ENCODE measurements around the gene CUX1. TPM values are rescaled to one million over a fixed set of nuclear protein-coding genes. Genes with fewer than 3 reads are reported as not detected.

The CUX1 gene
- total RNA-seq, 2 experiments from 2014 or later = 21.1 to 22.4 TPM

DNA sequence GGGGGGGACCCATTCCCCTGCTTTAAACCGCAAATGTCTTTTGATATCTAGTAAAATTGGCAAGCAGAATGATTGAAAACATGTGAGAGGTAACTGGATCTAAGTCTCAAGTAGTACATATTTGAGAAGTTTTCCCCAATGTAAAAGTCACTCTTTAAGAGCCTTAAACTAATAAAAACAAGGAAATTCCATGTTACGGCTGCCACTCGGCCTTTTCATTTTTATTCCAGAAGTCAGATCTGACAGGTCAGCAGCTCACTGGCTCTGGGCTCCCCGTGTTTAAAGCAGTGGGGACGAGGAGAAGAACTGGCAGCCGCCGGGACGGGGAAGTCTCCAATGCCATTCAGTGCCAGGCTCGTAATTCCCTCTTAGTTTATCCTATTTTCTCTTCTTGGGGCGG lies 80.7 kb downstream of the CUX1 start:
- DNase-seq = no peak
- Mint-ChIP-seq H3K27me3 (no peaks in the 10 kb centered on the region), H3K27ac (no peak overlapping the region), H3K4me1 (peaks cover 4% of the 10 kb centered on the region), H3K36me3 (ENCODE audit: low read depth) (no peaks in the 10 kb centered on the region), H3K9me3 (no peaks in the 10 kb centered on the region), H3K4me3 (no peak overlapping the region)
- POLR2A ChIA-PET = no interaction called here
- CTCF ChIA-PET = no interaction called here

DNA sequence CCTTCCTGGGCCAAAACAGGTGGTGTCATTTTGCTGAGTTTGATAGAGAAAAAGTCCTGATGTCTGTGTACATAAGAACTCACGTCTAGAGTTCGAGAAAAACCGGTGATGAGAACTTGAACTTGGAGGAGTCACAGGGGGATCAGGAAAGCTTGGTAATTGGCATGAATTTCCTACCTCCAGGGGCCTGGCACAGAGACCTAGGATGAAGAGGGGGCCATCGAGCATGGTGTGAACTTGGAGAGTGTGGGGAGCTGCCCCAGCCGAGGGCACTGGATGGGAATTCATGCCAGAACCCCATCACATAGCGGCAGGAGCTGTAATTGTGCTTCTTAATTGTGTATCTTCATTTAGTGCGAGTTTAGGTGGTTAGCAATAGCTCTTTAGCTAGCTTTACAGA lies 82.2 kb downstream of the CUX1 start:
- POLR2A ChIA-PET = interaction anchor here (1.3 kb wide), 1 partner anchor 11 kb away, joined by 3 read pairs; no protein-coding TSS in a partner anchor
- CTCF ChIA-PET = no interaction called here

DNA sequence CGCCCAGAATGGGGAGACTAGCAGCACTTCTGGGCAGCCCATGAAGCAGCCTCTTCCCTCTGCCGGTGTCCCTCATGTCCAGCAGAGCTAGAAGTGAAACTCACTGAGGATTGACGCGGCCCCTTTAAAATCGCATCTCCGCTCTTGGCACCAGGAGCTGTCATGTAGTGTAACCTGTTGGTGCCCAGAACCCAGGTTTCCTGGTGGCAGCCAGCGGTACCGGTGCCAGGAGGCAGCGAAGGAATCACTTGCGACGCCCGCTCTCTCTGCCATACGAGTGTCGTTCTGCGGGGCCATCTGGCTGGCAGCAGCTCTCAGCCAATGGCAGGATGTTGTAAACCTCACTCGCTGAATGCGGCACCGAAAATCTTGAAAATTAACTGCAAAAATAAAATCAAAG lies 82.7 kb downstream of the CUX1 start:
- Mint-ChIP-seq H3K27ac (no peak overlapping the region), H3K9me3 (no peaks in the 10 kb centered on the region), H3K36me3 (ENCODE audit: low read depth) (no peaks in the 10 kb centered on the region), H3K4me1 (peaks cover 5% of the 10 kb centered on the region), H3K27me3 (no peaks in the 10 kb centered on the region), H3K4me3 (no peak overlapping the region)
- CTCF ChIA-PET = no interaction called here
- no peak for DNase-seq
- POLR2A ChIA-PET = interaction anchor here (1.3 kb wide), 1 partner anchor 10 kb away, joined by 3 read pairs; no protein-coding TSS in a partner anchor

More for the DNA sequence above, 82.2 kb downstream of the CUX1 start:
- peaks cover 5% of the 10 kb centered on the region for H3K4me1 Mint-ChIP-seq
- no peak overlapping the region for H3K4me3 Mint-ChIP-seq
- no peak overlapping the region for H3K27ac Mint-ChIP-seq
- no peaks in the 10 kb centered on the region for H3K27me3 Mint-ChIP-seq
- no peaks in the 10 kb centered on the region for H3K9me3 Mint-ChIP-seq
- no peaks in the 10 kb centered on the region for H3K36me3 Mint-ChIP-seq (ENCODE audit: low read depth)
- no peak for DNase-seq

DNA sequence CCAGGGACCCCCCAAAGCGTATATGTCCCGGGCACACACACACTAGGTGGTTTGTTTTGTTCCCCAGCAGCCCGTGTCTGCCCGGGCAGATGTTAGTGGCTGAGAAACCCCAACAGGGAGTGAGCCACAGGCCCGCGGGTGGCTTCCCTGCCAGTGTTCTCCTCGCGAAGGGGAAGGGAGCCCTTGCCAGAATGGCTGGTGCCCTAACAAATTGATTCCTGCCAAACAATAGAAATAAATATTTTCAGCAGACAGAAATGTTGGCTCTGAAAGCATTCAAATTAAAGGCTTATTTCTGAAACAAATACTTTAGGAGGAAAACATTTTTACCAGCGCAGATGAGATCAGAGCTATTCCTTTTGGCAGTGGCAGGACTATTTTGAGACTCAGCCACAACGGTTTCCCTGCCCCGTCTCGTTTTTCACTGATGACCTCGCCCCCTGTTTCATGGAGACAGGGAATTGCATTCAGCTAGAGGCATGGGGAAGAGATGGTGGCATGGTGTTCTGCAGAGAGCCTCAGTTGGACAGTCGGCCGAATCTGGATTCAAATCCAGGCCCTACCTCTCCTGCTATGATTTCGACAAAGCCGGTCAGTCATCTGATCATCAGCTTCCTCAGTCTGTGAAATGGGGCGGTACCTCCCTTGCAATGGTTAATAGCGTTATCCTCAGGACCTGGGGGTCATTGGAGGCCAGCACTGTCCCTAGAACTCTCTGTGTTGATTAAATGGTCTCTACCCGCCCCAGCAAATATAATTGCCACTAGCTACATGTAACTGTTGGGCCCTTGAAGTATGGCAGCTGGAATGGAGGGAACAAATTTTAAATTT lies 84.5 kb downstream of the CUX1 start:
- CTCF ChIA-PET = no interaction called here
- no peak overlapping the region for H3K27ac Mint-ChIP-seq
- no peaks in the 10 kb centered on the region for H3K9me3 Mint-ChIP-seq

DNA sequence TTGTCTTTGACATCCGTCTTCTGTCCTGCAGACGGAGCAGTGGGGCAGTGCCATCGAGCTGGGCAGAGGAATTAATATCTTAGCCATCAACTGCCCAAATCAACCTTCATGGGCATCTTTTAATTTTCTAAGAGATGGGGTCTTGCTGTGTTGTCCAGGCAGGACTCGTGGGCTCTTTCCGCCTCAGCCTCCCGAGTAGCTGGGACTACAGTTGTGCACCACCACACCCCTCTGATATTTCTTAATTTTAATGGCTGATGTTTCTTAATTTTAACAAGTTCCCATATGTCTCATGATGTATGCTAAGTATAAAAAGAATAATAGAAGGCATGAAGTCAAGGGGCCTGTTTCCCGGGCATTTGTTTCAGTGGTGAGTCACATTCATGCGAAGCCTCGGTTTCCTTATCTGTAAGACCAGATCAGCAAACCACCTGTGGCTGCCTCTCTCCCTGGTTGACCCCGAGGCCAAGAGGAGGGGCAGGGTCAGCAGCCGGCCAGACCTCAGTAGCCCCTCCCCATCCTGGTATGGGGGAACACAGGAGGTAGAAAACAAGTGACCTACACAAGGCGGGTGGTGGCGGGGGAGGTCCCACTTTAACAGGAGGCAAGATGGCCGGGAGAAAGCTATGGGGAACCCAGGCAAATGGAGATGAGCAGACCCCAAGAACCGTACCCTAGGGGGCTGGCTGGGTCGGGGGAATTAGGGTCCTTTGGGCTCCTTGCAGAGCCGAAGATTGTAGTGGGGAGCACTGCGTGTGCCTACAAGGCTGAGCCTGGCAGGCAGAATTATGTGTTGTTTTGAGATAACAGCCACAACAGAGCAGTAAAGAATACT lies 85.5 kb downstream of the CUX1 start:
- ChIA-PET POLR2A (no interaction called here), CTCF (no interaction called here)
- DNase-seq = no peak
- H3K9me3 Mint-ChIP-seq = no peaks in the 10 kb centered on the region
- H3K4me1 Mint-ChIP-seq = peaks cover 5% of the 10 kb centered on the region
- no peaks in the 10 kb centered on the region for H3K36me3 Mint-ChIP-seq (ENCODE audit: low read depth)
- no peak overlapping the region for H3K27ac Mint-ChIP-seq
- H3K27me3 Mint-ChIP-seq = no peaks in the 10 kb centered on the region
- no peak overlapping the region for H3K4me3 Mint-ChIP-seq

More for the DNA sequence above, 84.5 kb downstream of the CUX1 start:
- no peak for DNase-seq
- H3K4me3 Mint-ChIP-seq = no peak overlapping the region
- H3K27me3 Mint-ChIP-seq = no peaks in the 10 kb centered on the region
- peaks cover 5% of the 10 kb centered on the region for H3K4me1 Mint-ChIP-seq
- H3K36me3 Mint-ChIP-seq (ENCODE audit: low read depth) = no peaks in the 10 kb centered on the region
- POLR2A ChIA-PET = no interaction called here

DNA sequence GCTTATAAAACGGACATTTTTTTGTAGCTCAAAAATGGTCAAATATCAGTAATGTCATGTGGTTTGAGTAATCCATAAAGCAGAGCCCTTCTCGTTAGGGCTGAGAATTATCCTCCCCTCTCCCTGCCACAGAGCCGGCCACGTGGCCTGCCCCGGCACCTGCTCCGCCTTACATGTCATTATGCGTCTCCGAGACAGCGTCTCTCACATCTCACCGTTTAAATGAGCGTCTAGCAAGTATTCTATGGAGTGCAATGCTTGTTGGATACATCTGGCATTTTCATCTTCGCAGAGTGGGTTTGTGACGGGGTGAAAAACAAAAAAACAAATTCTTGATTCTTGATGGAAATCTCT lies 86.1 kb downstream of the CUX1 start:
- Mint-ChIP-seq H3K4me3 (no peak overlapping the region), H3K36me3 (ENCODE audit: low read depth) (no peaks in the 10 kb centered on the region), H3K9me3 (no peaks in the 10 kb centered on the region), H3K4me1 (peaks cover 5% of the 10 kb centered on the region), H3K27me3 (no peaks in the 10 kb centered on the region), H3K27ac (no peak overlapping the region)
- ChIA-PET POLR2A (no interaction called here), CTCF (no interaction called here)
- DNase-seq = no peak

DNA sequence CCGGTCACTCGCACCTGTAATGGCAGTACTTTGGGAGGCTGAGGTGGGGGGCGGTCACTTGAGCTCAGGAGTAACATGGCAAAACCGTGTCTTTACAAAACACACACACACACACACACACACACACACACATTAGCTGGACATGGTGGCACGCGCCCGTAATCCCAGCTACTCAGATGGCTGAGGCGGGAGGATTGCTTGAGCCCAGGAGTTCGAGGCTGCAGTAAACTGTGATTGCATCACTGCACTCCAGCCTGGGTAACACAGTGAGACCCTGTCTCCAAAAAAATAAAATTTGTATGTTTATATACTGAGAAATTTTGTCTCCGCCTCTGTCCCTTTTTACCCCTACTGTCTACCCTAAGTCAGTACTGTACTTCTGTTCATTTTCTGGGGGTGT lies 86.6 kb downstream of the CUX1 start:
- no peak for DNase-seq
- Mint-ChIP-seq H3K4me1 (peaks cover 5% of the 10 kb centered on the region), H3K36me3 (ENCODE audit: low read depth) (no peaks in the 10 kb centered on the region), H3K27me3 (no peaks in the 10 kb centered on the region), H3K27ac (no peak overlapping the region), H3K4me3 (no peak overlapping the region), H3K9me3 (no peaks in the 10 kb centered on the region)
- POLR2A ChIA-PET = no interaction called here
- CTCF ChIA-PET = interaction anchor here (0.7 kb wide), 1 partner anchor 801 kb away, joined by 3 read pairs; no protein-coding TSS in a partner anchor

DNA sequence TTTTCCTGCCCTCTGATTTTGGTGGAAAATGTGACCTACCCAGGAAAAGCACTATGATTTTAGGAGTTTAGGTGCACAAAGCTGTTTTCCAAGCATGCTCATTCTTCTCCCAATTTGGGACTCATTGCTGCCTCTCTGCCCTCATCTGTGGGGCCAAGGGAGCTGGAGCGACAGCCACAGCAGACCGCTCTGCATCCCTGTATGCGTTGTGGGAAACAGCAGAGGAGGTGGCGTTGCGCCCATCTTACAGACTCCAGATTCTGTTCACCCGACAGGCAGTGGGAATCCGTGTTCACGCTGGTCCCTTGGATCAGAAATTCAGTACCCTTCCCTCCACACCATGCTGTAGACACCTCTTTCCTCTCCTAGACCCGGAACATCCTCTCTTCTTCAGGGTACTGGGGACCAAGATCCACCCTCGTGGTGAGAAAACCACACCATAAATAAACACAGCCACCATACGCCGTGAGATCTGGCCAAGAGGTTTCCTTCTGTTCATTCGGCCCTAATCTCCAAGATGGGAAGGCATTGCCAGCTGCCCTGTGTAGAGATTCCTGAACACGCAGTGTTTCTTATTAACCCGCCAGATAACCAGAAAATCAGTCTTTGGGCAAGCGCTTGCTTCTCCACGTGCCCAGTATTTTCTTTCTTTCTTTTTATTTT lies 87.9 kb downstream of the CUX1 start:
- no peak for DNase-seq
- Mint-ChIP-seq H3K27me3 (no peaks in the 10 kb centered on the region), H3K4me3 (no peak overlapping the region), H3K27ac (no peak overlapping the region), H3K4me1 (peaks cover 5% of the 10 kb centered on the region), H3K9me3 (no peaks in the 10 kb centered on the region), H3K36me3 (ENCODE audit: low read depth) (no peaks in the 10 kb centered on the region)
- ChIA-PET CTCF (no interaction called here), POLR2A (no interaction called here)

DNA sequence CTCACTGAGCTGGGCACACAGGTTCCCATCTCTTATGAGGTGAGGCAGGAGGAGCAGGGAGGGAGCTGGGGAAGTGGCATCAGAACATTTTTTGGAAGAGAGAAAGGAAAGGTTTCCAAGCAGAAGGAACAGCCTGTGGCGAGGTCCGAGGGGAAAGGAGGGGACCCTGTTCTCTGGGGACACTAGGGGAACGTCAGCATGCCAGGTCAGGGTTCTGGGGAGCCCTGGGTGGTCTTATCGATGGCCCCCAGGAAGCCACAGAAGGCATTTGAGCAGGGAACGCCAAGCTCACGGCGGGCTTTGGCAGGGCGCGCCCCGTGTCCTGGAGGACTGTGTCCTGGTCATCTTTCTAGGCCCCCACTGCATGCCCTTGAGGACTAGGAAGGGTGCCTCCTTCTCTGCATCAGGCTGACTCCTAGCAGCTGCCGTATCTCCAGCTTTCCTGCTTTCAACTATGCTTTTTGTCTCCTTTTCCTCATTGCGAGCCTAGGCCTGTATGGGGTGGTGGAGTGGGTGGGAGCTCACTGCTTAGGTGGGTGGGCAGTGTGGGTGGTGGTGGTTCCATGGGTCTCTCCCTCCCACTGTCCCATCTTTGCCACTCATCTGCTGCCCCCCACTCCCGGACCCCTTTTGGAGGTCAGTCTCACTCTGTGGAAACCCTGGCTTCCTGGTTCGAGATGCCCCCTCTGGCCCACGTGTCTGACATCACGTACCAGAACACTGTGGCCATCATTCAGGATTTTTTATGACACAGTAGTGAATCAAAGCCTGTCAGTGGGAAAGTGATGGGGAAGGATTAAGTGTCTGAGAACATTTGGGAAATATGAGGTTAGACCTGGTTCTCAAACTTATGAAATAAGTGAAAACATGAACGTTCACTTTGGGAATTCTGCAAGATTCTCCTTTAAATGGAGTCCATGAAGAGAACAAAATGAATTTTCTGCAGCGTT lies 89.1 kb downstream of the CUX1 start:
- no peaks in the 10 kb centered on the region for H3K27me3 Mint-ChIP-seq
- no peak for DNase-seq
- H3K27ac Mint-ChIP-seq = no peak overlapping the region
- H3K36me3 Mint-ChIP-seq (ENCODE audit: low read depth) = no peaks in the 10 kb centered on the region
- ChIA-PET CTCF (no interaction called here), POLR2A (no interaction called here)
- no peaks in the 10 kb centered on the region for H3K9me3 Mint-ChIP-seq
- H3K4me3 Mint-ChIP-seq = no peak overlapping the region
- peaks cover 5% of the 10 kb centered on the region for H3K4me1 Mint-ChIP-seq

DNA sequence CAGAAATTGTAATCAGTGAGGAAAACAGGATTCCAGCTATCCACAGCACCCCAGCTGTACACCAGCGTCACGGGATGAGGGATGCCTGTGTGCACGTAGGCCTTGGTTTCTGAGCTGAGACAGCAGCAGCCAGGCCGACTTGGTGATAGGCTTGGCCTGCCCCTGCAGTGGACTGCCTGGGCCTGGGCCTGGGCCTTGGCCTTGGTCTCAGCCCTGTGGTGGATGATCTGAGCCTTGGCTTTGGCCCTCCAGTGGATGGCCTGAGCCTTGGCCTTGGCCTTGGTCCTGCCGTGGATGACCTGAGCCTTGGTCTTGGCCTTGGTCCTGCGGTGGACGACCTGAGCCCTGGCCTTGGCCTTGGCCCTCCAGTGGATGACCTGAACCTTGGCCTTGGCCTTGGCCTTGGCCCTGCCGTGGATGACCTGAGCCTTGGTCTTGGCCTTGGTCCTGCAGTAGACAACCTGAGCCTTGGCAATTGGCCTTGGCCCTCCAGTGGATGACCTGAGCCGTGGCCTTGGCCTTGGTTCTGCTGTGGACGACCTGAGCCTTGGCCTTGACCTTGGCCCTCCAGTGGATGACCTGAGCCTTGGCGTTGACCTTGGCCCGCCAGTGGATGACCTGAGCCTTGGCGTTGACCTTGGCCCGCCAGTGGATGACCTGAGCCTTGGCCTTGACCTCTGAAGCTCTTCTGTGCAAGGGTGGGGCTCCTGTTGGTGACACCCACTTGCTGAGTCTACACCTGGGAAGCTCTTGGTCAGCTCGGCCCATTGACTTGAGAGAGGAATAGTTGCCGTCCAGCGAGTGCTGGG lies 93.8 kb downstream of the CUX1 start:
- Mint-ChIP-seq H3K36me3 (ENCODE audit: low read depth) (no peaks in the 10 kb centered on the region), H3K4me1 (peaks cover 11% of the 10 kb centered on the region), H3K27me3 (no peaks in the 10 kb centered on the region), H3K4me3 (no peak overlapping the region), H3K27ac (no peak overlapping the region), H3K9me3 (no peaks in the 10 kb centered on the region)
- POLR2A ChIA-PET = interaction anchor here (1.5 kb wide), 1 partner anchor 11 kb away, joined by 3 read pairs; no protein-coding TSS in a partner anchor
- CTCF ChIA-PET = interaction anchor here (1.0 kb wide), 1 partner anchor 309 kb away, joined by 3 read pairs; no protein-coding TSS in a partner anchor
- DNase-seq = no peak

DNA sequence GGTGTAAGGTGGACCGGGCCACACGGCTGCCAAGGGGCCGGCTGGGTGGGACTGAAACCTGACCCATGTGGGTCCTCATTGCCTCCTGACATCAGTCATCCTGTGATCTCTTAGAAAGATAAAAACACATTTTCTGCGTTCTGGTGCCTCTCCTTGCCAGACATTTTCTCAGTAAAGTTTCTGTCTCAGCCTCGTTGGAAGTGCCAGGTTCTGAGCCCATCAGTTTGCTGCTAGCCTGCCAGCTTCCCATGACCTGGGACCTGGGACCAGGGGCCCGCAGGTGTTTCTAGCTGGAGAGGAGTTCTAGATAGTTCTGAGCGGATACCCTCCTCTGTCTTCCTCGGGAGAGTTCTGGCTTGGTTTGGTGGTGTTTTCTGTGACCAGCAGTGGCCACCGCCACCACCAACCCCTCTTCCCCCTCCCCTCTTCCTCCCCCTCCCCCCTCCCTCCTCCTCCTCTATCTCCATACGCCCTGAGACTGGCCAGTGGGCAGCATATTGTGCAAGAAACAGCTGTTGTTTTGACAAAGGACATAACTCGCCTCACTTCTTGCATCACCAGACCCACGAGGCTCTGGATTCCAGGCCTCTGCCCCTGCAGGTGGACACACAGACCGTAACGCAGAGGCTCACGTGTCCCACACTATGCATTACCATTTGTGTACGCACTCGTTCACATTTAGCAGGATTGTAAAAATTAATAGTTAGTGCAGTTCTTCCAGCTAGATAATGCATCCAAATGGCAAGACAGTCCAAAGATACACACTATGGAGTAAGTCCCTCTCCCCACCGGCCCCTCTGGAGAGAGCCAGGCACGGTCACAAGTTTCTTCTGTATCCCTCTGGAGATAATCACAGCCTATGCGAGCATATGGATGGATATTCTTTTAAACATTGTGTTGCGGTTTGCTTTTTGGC lies 94.6 kb downstream of the CUX1 start:
- no peaks in the 10 kb centered on the region for H3K9me3 Mint-ChIP-seq
- no peaks in the 10 kb centered on the region for H3K27me3 Mint-ChIP-seq
- ChIA-PET POLR2A (no interaction called here), CTCF (interaction anchor here (1.0 kb wide), 1 partner anchor 310 kb away, joined by 3 read pairs; no protein-coding TSS in a partner anchor)
- no peak overlapping the region for H3K4me3 Mint-ChIP-seq
- H3K4me1 Mint-ChIP-seq = peaks cover 11% of the 10 kb centered on the region
- no peaks in the 10 kb centered on the region for H3K36me3 Mint-ChIP-seq (ENCODE audit: low read depth)
- H3K27ac Mint-ChIP-seq = no peak overlapping the region
- no peak for DNase-seq
